Lung (tissue), 12 donors: Measurements from ENCODE around the gene AKAP6. TPM values are rescaled to one million over a fixed set of nuclear protein-coding genes. Genes with fewer than 3 reads are reported as not detected.
"Not testable (repeated sequence)": the region's sequence is repeated elsewhere in the genome, so short reads cannot be mapped to it uniquely, and the experiment has no call there.

Experiments
- ATAC-seq: fragments of 200-7000 bp; cut with Tn5 transposase; one replicate; pipeline ENCODE4 v1.9.1; 2020; ENCODE audit warnings: moderate number of reproducible peaks; ENCODE audit not compliant: insufficient read depth, low FRiP score
- DNase-seq, 3 donors: peaks; one replicate each; pipeline ENCODE4 v3.0.0-alpha.2; 2013 to 2017
- H3K27ac ChIP-seq, 2 donors: one replicate each; pipeline ENCODE4 v1.5.1; 2013; ENCODE audit warnings: mild to moderate bottlenecking in 2 of 2, moderate library complexity in 2 of 2, control low read depth in 1 of 2, inconsistent platforms in 1 of 2, low read depth in 1 of 2, low read length in 1 of 2
- H3K27me3 ChIP-seq, 3 donors: one replicate each; pipeline ENCODE4 v1.5.1; 2013; ENCODE audit warnings: low read length in 2 of 3; ENCODE audit not compliant: control insufficient read depth in 3 of 3, insufficient read depth in 3 of 3
- H3K36me3 ChIP-seq, 4 donors: one replicate each; pipeline ENCODE4 v1.5.1; 2013; ENCODE audit warnings: low read length in 4 of 4, mild to moderate bottlenecking in 1 of 4, moderate library complexity in 1 of 4; ENCODE audit not compliant: control insufficient read depth in 4 of 4, insufficient read depth in 4 of 4
- H3K4me1 ChIP-seq, 5 donors: one replicate each; pipeline ENCODE4 v1.5.1; 2013; ENCODE audit warnings: low read length in 5 of 5, mild to moderate bottlenecking in 2 of 5, moderate library complexity in 1 of 5; ENCODE audit not compliant: control insufficient read depth in 5 of 5, insufficient read depth in 5 of 5
- H3K4me3 ChIP-seq: one replicate; pipeline ENCODE4 v1.5.1; 2013; ENCODE audit warnings: mild to moderate bottlenecking, control low read depth, moderate library complexity
- H3K9ac ChIP-seq, 2 donors: one replicate each; pipeline ENCODE4 v1.5.1; 2013; ENCODE audit warnings: low read length in 2 of 2, control low read depth in 1 of 2; ENCODE audit not compliant: insufficient read depth in 1 of 2
- H3K9me3 ChIP-seq, 4 donors: one replicate each; pipeline ENCODE4 v1.5.1; 2013; ENCODE audit warnings: low read length in 3 of 4, mild to moderate bottlenecking in 1 of 4, moderate library complexity in 1 of 4; ENCODE audit not compliant: control insufficient read depth in 4 of 4, insufficient read depth in 3 of 4
- CTCF ChIP-seq: IDR thresholded peaks from 2 replicates; pipeline ENCODE4 v1.5.1; 2012; ENCODE audit warnings: mild to moderate bottlenecking; ENCODE audit errors: control extremely low read depth, extremely low read depth
- WGBS, 2 donors: extraction: QIAGEN DNeasy Blood & Tissue Kit; methylation state at CpG; one replicate each; pipeline ENCODE4 v1.1.7; 2013; 5-methylcytosine and 5-hydroxymethylcytosine counted together
- polyA plus RNA-seq, 2 donors: library from polyadenylated mRNA; stranded (reverse); fragments of 200-250 nt; gene quantifications; one replicate each; pipeline ENCODE4 v1.2.1, GENCODE V29; 2013
- total RNA-seq, 2 donors: library from RNA; depleted of rRNA in 1 of 2; stranded (reverse); fragments of >200 nt in 1 of 2; gene quantifications; one replicate each; pipeline ENCODE4 v1.2.1, GENCODE V29; 2014 to 2021
- donor health status: control.
- donor health status: control.
- donor health status: Bipolar disorder and iron deficiency.
- donor health status: healthy.
- donor health status: DM: yes; HTN: yes; CAD: no.

Gene AKAP6
- total and polyA plus RNA-seq, 4 donors: 1.5 to 27.1 (median 7.7) TPM

DNA sequence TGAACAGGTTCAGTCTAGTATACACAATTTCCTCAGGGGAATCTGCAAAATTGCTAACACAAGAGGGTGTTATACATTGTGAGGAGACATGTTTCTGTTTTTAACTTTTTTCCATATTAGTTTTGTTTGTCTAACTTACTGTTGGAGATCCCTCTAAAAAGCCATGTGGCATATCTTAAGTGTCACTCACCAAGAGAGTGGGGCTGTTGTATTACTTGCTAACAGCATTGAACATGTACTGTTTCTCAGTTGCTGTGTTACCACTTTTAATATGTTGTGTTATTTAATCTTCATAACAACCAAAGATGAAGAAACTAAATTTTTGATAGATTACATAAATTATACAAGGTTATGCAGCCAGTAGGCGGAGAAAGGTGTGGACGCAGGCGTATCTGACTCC is 455.3 kb downstream of the AKAP6 start:
- 87 to 88% methylated on average over 3 of the region's 3 CpGs for WGBS, 2 donors
- H3K9me3 ChIP-seq: peaks cover 0 to 4% (median 0%) of the 10 kb centered on the region in 4 donors
- H3K4me1 ChIP-seq: no peaks in the 10 kb centered on the region
- TF ChIP-seq CTCF: no peak
- no peak overlapping the region for H3K27ac ChIP-seq
- no peaks in the 10 kb centered on the region for H3K27me3 ChIP-seq
- ATAC-seq: no peak
- H3K9ac ChIP-seq: no peak overlapping the region
- peak in 2 of 3 donors; percentile 58 to 80 for DNase-seq
- H3K4me3 ChIP-seq: no peak overlapping the region
- peaks cover 0 to 6% (median 0%) of the 10 kb centered on the region in 4 donors for H3K36me3 ChIP-seq

- no peak overlapping the region for H3K27ac ChIP-seq
- peaks cover 0 to 4% (median 0%) of the 10 kb centered on the region in 4 donors for H3K9me3 ChIP-seq
- no peak for TF ChIP-seq CTCF
- peaks cover 0 to 9% (median 0%) of the 10 kb centered on the region in 4 donors for H3K36me3 ChIP-seq
- WGBS, 2 donors: 69 to 70% methylated on average over 4 of the region's 4 CpGs
- ATAC-seq (no peak), DNase-seq (no peak)
- no peak overlapping the region for H3K4me3 ChIP-seq
- no peak overlapping the region for H3K9ac ChIP-seq
- H3K4me1 ChIP-seq: no peaks in the 10 kb centered on the region
- H3K27me3 ChIP-seq: no peaks in the 10 kb centered on the region
These were observed 456.5 kb downstream of the AKAP6 start for GRCh38 chr14:32785585-32785984.

DNA sequence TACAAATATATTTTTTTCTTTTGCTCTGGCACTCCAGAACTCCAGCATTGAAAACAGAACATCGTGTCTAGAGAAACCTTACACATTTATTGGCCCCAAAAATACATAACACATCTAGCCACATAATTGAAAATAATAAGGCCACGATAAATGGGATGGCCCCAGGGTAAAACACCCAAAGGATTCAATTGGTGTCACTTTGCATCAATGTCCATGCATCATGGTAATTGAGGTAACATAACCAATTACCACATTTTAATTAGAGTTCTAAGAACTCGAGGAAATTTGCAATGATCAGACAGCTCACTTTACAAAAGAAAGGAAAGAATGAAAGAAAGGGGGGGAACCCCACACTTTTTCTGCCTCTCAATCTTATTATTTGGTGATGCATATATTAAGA is 457.8 kb downstream of the AKAP6 start:
- TF ChIP-seq CTCF: no peak
- Histone ChIP-seq H3K9ac (no peak overlapping the region), H3K27ac (no peak overlapping the region), H3K36me3 (peaks cover 0 to 9% (median 0%) of the 10 kb centered on the region in 4 donors), H3K4me1 (no peaks in the 10 kb centered on the region), H3K9me3 (peaks cover 0 to 4% (median 0%) of the 10 kb centered on the region in 4 donors), H3K27me3 (no peaks in the 10 kb centered on the region), H3K4me3 (no peak overlapping the region)
- ATAC-seq: no peak
- DNase-seq: no peak
- WGBS, 2 donors: 83 to 88% methylated on average over 3 of the region's 3 CpGs

DNA sequence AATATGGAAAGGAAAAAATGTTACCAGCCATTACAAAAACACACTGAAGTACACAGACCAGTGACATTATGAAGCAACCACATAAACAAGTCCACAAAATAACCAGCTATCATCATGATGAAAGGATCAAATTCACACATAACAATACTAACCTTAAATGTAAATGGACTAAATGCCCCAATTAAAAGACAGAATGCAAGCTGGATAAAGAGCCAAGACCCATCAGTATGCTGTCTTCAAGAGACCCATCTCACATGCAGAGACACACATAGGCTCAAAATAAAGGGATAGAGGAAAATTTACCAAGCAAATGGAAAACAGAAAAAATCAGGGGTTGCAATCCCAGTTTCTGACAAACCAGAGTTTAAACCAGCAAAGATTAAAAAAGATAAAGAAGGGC is 463.9 kb downstream of the AKAP6 start:
- H3K9ac ChIP-seq, H3K9me3 ChIP-seq, ATAC-seq: not testable (repeated sequence)

More for the DNA sequence above, 463.9 kb downstream of the AKAP6 start:
- DNase-seq, H3K4me3 ChIP-seq, H3K4me1 ChIP-seq, H3K27ac ChIP-seq, H3K27me3 ChIP-seq: not testable (repeated sequence)
- H3K36me3 ChIP-seq: peaks cover 0 to 10% (median 0%) of the 10 kb centered on the region in 4 donors
